B cell (primary cell): Measurements from ENCODE around the gene PTPN7.

ENCODE experiments used
- CTCF ChIP-seq: fragments of 200-600 bp; IDR thresholded peaks from one replicate; pipeline ENCODE4 v1.8.0; 2022; ENCODE audit warnings: antibody characterized with exemption, mild to moderate bottlenecking
- EZH2 ChIP-seq: IDR thresholded peaks from 2 replicates; pipeline ENCODE4 v1.6.1; 2012; ENCODE audit warnings: borderline replicate concordance, low read depth, mild to moderate bottlenecking, moderate library complexity, low read length; ENCODE audit not compliant: insufficient read depth, poor library complexity, severe bottlenecking

GRCh38 chr1:202201266-202201665, 40.9 kb upstream of the PTPN7 start:
- TF ChIP-seq CTCF, result no peak
- no peak for TF ChIP-seq EZH2
